Measurements from ENCODE around the gene LRRC45.

The LRRC45 gene

DNA sequence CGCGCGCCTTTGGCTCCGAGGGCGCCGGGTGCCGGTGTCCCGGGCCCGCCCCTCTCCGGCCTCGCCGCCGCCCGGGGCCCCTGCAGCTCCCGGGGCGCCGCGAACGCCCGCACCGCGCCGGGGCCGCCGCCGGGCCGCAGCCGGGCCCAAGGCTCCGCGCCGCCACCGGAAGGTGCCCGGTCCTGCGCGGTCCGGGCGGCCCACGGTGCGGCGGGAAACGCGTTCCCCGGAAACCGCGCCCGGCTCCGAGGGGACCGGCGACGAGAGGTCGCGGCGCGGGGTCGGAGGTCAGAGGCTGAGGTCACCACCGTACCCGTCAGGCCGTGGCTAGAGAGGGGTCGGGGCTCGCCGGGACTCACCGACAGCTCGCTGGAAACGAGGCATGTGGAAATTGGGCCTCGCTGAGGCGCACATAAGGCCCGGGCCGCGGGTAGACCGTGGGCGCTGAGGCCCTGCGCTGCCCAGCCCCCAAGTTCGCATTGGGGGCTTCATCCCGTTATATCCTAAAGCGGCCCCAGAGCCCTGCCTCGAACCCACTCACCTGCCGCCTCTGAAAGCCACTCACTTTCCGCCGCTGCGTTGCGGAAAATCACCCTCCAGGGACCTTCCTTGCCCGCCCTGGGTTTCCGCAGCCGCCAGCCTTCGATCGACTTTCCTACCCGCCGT is 42.7 kb downstream of the LRRC45 start, which contains the start of gene DUS1L:
TSS of gene DUS1L (minus strand) at position 167 of the 666 bp plus-strand sequence. CDS start 745 bp downstream, outside the sequence.
- peak; percentile 54 to 68 (median 54) for DNase-seq

DNA sequence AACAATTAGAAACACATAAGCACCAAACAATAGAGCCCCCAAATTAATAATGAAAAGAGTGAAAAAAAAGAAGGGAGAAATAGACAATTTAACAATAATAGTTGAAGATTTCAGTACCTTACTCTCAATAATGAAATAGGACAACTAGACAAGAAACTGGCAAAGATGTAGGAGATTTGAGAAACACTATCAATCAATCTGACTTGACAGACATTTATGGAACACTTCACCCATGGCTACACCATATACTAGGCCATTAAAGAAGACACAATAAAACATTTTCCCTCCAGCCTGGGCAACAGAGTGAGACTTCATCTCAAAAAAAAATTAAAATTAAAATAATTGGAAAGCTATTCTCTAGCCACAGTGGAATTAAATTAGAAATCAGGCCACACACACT is 47.5 kb downstream of the LRRC45 start:
- no peak for DNase-seq

DNA sequence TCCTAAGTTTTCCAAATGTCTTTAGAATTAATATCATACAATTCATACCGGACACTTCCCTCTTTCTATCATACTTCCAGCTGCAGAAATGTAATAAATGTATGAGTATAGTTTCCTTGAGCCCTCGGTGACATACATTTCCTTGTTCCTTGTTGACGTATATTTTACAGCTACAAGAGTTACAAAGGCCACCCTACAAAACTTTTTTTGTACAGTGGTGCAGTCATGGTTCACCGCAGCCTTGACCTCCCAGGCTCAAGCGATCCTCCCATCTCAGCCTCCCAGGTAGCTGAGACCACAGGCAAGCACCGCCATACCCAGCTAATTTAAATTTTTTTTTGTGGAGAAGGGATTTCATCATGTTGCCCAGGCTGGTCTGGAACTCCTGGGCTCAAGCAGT is 49.7 kb downstream of the LRRC45 start:
- DNase-seq: no peak

DNA sequence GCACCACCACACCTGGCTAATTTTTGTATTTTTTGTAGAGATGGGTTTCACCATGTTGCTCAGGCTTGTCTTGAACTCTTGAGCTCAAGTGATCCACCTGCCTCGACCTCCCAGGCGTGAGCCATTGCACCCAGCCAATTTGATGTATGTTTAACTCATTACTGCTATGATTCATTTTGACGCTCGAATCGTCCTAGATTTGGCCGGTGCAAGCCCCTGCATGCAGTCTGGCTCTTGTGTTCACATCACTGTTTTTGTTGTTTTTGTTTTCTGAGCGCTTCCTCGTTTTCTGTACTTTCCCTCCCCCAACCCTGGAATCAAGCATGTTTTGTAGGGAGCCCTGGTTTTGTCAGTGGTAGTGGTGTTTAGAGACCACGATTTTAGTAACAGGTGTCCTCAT is 50.3 kb downstream of the LRRC45 start:
- DNase-seq: no peak

DNA sequence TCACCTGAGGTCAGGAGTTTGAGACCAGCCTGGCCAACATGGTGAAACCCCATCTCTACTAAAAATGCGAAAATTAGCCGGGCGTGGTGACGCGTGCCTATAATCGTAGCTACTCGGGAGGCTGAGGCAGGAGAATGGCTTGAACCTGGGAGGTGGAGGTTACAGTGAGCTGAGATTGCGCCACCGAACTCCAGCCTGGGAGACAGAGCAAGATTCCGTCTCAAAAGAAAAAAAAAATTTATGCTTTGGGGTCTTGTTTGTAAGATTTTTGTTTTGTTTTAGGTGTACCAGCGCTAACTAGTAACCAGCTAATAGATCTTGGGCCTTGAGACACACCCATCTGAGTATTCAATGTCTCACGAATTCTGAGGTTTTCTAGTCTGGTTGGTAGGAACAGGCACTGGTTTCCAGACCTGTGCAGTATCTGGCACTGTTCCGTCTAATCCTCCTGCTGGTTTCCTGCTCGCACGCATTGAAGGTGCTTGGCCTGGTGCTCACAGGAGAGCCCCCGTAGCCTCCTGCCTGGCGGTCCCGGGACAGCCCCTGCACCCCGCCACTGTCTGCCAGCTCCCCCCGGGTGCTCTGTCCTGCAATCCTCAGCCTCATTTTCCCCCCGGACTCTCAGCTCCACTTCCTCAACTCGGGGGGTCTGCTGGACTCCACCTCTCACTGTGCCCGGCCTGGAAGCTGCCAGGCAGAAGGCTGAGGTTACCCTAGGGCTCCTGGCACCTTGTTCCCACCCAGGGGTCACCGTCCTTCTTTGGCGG is 53.1 kb downstream of the LRRC45 start:
- no peak for DNase-seq

DNA sequence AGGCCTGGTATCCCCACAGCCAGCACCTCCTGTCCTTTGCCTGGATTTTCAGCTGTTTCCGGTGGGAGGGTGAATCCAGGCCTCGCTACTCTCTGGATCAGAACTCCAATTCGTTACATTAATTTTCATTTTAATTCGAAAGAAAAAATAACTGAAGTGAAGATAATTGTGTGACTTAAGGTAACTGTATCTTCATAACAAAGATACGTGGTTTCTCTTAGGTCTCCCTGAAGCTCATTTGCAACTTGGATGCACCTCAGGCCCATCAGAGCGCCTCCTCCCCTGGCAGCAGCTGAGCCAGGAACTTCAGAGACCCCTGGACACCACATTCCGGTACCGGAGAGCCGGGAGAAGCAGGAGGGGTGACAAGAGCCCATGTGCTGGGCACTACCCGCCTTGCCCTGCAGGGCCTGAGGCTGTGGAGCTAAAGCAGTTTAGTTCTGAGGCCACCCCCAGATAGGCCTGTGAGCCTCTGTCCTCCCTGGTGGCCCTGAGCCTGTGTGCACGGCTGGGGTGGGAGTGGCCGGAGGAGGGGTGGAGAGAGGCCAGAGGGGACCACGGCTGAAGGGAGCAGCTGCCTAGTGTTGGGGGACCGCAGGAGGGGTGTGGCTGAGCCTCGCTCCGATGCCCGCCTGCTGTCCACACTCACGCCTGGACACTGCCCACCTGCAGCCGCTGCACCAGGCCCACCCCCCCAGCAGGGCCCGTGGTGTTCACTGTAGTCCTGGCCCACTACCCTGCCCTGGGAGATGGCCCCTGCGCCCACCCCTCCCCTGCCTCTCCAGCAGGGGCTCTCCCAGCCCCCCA is 53.9 kb downstream of the LRRC45 start:
- no peak for DNase-seq

DNA sequence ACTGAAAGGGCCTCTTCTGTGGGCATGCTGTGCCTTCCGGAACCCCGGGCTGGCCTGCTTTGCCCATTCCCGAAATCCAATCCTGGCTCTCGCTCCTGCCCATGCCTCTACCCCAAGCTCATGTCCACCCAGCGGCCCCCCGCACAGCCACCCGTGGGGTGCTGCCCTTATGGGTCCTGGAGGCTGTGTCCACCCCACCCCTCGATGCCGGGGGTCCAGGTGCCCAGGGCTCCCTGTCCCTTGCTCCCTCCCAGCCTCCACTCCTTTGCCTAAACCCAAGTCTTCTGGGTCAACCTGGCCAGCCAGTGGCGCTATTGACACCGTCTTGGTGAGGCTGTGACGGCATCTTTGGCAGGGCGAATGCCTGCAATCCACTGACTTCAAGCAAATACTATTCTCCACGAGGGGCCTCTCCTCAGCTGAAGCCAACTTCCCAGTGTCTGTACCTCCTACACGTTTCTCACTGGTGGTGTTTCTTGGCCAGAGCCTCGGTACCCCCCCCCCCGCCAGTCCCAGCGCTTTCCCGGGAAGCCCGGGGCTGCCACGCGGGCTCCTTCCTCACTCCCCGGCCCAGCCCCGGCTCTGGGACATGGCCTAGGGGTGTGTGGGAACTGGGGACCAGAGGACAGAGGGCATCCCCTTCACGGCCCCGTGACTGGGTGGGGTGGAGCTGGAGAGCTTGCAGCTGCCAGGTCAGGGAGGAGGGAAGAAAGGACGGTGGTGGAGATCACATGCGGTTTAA is 54.7 kb downstream of the LRRC45 start:
- DNase-seq: no peak

DNA sequence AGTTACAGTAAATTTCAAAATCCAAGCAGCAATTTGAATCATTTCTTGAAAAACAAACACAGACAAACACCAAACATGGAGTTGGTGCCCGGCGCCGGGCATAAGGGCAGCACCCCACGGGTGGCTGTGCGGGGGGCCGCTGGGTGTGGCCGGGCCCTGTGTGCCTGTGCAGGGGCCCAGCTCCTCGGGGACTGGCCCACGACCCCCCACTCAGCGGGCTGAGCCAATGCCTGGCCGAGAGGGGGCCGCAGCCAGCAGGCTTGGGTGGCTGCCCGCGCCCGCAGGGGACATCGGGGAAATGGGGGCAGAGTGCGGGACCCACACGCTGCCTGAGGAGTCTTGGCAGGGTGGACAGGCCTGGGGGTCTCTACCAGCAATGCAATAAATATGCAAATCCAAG is 55.3 kb downstream of the LRRC45 start:
- no peak for DNase-seq

DNA sequence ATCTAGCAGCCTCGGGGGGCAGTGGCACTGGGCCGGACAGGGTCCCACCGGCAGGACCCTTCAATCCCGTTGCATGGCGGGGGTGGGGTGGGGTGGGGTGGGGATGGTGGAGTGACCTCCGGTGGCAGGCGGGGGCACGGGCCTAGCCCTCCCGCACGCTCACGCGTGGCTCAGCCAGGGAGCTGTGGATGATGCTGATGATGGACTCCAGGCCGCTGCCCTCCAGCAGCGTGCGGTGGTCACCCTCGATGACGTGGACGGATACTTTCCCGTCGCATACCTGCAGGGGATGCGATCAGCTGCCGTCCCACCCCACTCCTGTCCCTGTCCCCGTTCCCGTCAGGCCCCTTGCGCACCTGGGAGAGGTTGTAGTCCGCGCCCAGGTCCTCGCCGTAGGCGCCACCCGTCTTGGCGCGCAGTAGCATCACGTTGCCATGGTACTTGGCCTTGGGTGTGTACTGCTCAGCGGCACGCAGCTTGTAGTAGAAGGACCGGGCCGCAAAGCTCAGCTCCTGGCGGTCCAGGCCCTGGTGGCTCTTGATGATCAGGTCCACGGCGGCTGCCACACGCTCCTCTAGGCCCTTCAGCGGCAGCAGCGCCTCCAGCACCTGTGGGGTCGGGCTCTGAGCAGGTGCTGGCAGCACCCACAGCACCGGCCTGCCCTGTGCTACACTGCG is 56.0 kb downstream of the LRRC45 start:
- DNase-seq: no peak

DNA sequence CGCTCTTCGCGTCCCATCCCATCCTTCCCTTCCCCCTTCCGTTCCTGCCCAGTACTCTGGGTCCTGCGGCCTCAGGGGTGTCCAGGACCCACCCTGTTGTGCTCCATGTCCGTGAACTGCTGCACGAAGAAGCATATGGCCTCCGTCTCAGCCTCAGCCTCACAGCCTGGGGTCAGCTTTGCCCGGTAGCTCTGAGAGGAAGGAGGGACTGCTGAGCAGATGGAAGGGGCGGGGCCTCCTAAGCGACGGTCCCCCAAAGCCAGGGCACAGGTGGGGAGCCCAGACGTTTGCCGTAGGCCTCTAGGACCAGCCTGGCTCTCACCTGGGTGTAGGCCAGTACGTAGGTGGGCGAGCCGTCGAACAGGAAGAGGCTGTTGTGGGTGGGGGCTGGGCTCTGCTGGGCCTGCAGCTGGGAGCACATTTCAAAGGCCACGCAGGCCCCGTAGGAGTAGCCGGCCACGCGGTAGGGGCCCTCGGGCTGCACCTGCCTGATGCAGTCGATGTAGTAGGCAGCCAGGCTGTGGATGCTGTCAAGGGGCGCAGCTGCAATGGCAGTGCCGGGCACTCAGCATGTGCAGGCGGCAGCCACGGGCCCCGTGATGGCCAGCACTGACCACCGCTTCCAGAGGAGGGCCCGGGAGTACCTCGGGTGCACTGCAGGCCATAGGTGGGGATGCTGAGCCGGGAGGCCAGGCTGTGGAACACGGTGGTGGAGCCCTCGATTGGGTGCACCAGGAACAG is 57.1 kb downstream of the LRRC45 start:
- no peak for DNase-seq
